GM12892 (cell line): ENCODE data around the gene B4GALT2.

Experiments used
- POLR2A ChIP-seq: IDR thresholded peaks from 2 replicates; pipeline ENCODE4 v1.6.1; 2011; ENCODE audit warnings: low read depth, low read length, control low read depth
- POLR2AphosphoS5 ChIP-seq: IDR thresholded peaks from 2 replicates; pipeline ENCODE4 v1.6.1; 2011; ENCODE audit warnings: low read depth, low read length, control low read depth
- TAF1 ChIP-seq: IDR thresholded peaks from 2 replicates; pipeline ENCODE4 v1.6.1; 2011; ENCODE audit warnings: low read depth, mild to moderate bottlenecking, control low read depth, low read length, borderline replicate concordance

GRCh38 chr1:43960798-43961197 is 18.2 kb upstream of the B4GALT2 start:
- TF ChIP-seq POLR2AphosphoS5, result no peak
- no peak for TF ChIP-seq POLR2A
- TF ChIP-seq TAF1, result no peak
